NCI-H2196 treated with DMSO at 0.1 percent for 48 hours (cell line): ENCODE data around the gene ZNG1F.
"Not testable (repeated sequence)": the region's sequence is repeated elsewhere in the genome, so short reads cannot be mapped to it uniquely, and the experiment has no call there.

Experiments used
- DNase-seq: peaks from one replicate; lab custom pipeline; 2025; ENCODE audit not compliant: unreplicated experiment; lab: John Stamatoyannopoulos, UW

The ZNG1F gene

DNA sequence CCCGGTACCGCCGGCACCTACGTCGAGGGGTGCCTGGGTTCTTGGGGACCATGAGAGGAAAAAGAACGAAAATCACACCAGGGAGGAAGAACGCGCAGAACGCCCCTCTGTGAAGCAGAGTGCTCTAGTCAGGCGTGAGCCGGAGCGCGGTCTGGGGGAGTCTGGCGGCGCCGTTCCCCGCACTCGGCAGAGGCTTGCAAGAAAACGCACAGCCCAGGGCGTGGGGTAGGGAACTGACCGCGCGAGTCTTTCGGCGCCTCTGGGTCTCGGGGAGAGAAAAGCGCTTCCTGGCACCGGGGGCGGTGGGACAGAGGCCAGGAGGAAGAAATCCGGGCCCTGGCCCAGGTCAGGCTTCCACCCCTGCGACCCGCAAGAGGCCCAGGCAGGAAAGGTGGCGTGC lies 65.3 kb downstream of the ZNG1F start:
- DNase-seq = not testable (repeated sequence)

DNA sequence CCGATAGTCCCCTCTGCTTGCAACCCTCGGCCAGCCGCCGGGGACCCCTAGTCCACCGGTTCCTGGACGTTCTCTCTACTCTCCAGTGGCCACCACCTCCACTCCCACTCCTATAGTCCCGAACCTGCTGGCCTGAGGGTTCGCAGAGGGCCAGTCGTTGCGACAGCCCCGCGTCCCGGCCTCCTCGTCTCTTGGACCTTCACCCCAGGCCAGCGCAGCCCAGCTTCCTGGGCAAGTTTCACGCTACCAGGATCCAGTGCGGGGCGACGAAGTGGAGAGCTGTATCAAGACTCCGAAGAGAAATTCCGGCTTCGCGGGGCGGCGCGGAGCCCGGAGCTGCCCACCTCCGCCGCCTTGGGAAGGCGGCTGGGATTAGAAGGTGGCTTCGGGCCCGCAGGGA lies 65.7 kb downstream of the ZNG1F start:
- not testable (repeated sequence) for DNase-seq

DNA sequence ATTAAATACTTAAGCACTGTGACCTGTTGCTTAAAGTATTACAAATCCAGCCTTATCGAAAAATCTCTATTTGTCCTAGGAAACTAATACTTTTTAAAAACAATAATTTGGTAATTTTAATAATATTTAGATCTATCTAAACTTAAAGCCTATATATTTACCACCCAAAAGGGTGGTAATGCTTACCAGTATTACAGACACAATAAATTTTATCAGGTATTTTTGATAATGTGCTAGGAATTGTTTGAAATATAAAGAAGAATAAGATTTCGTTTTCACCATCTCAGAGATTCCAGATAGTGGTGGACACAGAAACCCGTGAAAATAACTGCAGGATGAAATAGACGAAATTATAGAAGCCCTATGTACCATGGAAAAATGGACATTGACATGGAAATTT lies 68.4 kb downstream of the ZNG1F start:
- not testable (repeated sequence) for DNase-seq

DNA sequence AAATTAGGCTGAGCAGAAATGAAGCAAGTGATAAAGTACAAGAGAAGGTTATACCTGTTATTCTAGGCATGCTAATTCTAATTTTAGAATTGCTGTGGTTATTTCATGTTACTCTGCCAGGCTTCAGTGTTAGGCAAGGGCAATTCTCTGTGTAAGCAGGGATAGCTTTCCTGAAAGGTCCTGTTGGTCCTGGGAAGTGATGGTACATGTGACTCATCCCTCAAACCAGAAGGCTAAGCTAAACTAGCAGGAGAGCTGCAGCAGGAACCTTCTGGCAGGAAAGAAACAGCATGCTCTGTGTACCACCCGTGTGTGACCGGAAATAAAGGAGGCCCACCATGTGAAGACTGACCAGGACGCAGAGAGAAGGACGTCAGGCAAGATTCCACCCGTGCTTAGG lies 69.4 kb downstream of the ZNG1F start:
- DNase-seq = not testable (repeated sequence)

DNA sequence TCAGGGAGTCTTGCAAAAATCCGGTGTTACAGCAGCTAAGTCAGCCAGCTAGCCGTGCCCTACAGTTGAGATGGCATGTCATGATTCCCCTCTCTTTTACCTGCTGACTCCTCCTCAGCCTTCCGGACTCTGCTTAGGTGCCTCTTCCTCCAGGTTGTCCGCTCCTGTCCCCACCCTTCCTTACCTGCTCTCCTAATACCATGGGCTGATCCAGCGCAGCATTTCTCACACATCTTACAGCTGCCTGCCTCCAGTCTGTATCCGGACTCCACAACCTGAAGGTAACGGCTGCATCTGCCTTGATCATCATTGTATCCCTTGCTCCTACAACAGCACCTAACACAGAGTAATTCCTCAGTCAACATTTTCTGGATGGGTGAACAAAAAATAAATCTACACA lies 69.8 kb downstream of the ZNG1F start:
- DNase-seq = not testable (repeated sequence)

DNA sequence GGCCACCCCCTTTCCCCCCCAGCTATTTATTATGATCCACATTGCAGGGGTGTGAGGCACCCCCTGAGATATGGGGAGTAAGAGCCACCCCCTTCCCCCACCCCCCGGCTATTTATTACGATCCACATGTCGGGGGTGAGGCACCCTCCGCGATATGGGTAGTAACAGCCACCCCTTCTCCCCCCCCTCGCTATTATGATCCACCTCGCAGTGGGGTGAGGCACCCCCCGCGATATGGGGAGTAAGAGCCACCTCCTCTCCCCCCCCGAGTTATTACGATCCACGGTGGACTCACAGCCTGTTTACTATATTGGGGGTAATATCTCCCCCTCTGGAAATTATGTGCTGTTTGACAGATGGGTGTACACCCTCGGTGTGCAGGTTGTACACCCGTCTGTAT lies 75.8 kb downstream of the ZNG1F start:
- not testable (repeated sequence) for DNase-seq

DNA sequence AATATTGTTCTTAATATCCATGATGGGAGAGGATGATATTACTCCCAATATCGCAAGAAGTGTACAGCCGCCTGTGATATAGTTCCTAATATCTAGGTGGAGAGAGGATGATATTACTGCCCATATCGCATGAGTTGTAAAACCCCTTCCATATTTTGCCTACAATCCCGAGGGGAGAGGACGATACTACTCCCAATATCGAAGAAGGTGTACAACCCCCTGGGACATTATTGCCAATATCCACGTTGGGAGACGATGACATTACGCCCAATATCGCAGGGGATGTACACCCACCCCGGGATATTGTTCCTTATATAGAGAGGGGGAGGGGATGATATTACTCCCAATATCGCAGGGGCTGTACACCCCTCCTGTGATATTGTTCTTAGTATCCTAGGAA lies 77.7 kb downstream of the ZNG1F start:
- not testable (repeated sequence) for DNase-seq

DNA sequence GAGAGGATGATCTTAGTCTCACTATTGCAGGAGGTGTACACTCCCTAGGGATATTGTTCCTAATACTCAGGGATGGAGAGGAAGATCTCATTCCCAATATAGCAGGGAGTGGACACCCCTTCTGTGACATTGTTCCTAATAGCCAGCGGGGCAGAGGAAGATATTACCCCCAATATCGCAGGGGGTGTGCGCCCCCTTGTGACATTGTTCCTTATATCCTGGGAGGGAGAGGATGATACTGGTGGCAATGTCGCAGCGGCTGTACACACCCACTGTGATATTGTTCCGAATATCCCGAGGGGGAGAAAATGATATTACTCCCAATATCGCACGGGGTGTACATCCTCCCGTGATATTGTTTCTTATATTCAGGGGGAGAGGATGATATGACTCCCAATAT lies 78.2 kb downstream of the ZNG1F start:
- not testable (repeated sequence) for DNase-seq

DNA sequence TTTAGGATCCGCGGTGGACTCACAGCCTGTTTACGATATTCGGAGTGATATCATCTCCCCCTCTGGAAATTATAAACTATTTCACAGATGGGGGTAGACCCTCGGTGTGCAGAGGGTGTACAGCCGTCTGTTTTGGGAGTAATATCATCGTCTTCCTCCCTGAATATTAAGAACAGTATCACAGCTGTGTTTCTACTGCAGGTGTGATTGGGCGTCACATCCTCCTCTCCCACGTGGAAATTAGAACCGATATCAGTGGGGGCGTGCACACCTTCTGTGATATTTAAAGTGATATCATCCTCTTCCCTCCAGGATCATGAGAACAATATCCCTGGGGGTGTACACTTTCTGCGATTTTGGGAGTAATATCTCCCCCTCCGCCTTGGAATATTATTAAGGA lies 79.9 kb downstream of the ZNG1F start:
- not testable (repeated sequence) for DNase-seq

DNA sequence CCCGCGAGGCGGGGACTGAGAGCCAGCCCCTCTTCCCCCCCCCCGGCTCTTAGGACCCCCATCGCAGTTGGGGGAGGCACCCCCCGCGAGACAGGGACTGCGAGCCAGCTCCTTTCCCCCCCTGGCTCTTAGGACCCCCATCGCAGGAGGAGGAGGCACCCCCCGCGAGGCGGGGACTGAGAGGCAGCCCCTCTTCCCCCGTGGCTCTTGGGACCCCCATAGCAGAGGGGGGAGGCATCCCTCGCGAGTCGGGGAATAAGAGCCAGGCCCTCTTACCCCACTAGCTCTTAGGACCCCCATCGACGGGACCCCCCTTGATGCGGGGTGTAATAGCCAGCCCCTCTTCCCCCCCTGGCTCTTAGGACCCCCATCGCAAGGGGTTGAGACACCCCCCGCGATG lies 80.3 kb downstream of the ZNG1F start:
- not testable (repeated sequence) for DNase-seq

DNA sequence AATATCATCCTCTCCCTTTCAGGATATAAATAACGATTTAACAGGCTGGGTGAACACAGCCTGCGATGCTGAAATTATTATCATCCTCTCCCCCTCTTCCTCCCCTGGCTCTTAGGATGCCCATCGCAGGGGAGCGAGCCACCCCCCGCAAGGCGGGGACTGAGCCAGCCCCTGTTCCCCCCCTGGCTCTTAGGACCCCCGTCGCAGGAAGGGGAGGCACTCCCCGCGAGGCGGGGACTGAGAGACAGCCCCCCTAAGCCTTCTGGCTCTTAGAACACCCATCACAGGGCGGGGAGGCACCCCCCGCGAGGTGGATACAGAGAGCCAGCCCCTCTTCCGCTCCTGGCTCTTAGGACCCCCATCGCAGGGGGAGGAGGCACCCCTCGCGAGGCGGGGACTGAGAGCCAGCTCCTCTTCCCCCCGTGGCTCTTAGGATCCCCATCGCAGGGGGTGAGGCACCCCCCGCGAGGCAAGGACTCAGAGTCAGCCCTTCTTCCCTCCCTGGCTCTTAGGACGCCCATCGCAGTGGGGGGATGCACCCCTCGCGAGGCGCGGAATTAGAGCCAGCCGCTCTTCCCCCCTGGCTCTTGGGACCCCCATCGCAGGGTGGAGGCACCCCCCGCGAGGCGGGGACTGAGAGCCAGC lies 82.5 kb downstream of the ZNG1F start:
- DNase-seq = not testable (repeated sequence)

DNA sequence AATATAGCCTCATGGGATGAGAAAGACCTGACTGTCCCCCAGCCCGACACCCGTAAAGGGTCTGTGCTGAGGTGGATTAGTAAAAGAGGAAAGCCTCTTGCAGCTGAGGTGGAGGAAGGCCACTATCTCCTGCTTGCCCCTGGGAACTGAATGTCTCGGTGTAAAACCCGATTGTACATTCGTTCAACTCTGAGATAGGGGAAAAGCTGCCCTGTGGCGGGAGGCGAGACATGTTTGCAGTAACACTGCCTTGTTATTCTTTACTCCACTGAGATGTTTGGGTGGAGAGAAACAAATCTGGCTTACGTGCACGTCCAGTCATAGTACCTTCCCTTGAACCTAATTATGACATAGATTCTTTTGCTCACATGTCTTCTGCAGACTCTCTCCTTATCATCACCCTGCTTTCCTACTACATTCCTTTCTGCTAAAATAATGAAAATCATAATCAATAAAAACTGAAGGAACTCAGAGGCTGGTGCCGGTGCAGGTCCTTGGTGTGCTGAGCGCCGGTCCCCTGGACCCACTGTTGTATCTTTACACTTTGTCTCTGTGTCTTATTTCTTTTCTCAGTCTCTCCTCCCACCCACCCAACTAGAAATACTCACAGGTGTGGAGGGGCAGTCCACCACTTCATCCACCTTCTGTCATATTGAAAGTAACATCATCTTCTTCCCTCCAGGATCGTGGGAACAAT lies 83.4 kb downstream of the ZNG1F start:
- not testable (repeated sequence) for DNase-seq

DNA sequence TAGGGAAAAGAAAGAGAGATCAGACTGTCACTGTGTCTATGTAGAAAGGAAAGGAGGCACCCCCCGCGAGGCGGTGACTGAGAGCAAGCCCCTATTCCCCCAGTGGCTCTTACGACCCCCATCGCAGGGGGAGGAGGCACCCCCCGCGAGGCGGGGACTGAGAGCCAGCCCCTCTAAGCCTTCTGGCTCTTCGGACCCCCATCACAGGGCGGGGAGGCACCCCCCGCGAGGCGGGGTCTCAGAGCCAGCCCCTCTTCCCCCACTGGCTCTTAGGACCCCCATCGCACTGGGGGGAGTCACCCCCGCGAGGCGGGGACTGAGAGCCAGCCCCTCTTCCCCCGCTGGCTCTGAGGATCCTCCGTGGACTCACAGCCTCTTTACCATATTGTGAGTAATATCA lies 84.6 kb downstream of the ZNG1F start:
- not testable (repeated sequence) for DNase-seq

DNA sequence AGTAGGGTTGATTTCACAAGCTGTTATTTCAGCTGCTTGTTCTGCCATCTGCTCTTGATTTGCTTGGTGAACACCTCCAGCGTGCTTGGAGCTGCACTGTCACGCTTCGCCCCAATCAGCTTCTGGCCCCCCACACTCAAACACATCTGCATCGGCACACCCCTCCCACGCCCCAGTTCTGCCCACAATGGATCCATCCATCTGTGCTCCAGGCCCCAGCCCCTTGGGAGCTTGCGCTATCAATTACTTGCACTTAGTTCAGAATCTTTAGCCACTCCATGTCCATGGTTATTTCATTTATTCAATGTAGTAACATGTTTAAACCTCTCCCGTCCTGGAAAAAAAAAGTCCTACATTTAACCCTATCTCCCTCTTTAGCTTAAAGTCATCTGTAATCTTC lies 88.6 kb downstream of the ZNG1F start:
- DNase-seq = not testable (repeated sequence)

DNA sequence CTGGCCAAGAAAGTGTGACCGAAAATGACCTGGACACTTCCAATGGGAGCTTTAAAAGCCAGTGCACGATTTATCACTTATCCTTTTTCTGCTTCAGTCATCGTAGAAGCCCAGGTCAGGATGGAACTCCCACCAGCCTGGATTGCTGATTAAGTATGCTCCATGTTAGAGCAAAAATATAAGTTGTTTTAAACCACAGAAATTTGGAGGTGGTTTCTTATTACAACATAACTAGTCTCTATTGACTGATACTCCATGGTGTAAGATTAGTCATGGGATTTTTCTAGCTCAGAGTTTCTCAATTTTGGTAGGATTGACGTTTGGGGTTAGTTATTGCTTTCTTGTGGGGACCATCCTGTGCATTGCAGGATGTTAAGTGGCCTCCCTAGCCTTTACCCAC lies 90.4 kb downstream of the ZNG1F start:
- DNase-seq = not testable (repeated sequence)

DNA sequence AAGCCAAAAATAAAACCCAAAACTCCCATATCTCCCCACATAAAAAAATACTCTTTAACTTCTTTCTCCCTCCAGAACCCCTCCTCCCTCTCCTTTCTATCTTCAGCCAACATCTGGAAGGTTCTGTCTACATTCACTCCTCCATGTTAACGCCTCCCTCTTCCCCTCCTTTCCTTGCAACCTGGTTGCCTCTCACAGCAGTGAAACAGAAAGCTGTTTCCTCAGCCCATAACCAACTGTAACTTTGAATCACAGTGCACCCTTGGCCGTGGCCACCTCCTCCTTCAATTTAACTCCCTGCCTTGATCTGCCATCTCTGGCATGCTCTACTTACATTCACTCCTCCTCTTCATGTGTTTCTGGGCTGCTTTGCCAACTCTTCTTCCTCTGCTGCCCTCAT lies 94.1 kb downstream of the ZNG1F start:
- DNase-seq = not testable (repeated sequence)

DNA sequence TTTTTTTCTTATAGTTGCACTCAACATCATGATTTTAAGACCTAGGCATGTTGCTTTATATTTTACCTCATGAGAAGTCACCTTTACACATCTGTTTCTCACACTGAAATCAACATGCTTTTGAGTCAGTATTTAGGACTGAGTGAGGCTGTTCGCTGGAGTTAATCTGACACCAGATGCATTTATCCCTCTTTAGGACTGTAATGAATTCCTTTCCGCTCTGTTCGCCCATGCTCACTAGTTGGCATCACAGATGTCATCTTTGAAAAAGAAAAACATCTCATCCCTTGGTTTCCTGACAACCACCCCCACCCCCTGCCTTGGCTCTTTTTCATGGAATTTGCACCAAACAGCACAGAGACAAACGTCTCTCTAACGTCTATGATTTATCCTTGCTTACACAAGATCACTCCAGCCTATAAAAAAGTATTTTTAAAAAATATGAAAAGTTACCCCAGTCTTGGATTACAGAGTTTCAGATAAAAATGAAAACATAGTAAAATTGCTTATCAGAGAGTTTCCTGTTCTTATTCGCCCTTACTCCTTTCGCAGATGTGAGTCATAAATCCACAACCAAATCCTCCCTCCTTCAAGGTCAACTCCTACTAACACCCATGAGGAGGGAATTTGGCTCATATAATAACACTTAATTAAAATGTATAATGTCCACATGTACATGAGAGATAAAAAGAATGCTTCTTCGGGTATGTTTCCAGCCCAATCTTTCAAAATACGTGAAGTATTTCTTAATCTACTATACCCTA lies 94.9 kb downstream of the ZNG1F start:
- DNase-seq = not testable (repeated sequence)

DNA sequence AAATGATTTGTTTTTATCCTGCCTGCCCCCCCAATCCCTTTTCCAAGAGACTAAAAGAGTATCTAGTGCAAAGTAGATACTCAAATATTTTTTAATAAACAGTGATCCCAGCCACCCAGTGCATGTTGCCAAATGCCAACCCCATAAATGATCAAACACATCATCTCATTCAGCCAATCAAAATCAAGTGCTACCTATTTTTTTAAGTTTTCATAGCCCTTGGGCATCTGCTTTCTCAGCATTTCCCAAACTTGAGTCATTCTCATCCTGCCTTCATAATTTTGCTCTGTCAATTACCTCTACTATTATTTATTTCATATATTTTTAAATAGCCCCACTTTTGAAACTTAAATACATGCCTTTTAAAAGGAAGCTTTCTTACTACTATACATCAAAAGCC lies 98.2 kb downstream of the ZNG1F start:
- DNase-seq = not testable (repeated sequence)

DNA sequence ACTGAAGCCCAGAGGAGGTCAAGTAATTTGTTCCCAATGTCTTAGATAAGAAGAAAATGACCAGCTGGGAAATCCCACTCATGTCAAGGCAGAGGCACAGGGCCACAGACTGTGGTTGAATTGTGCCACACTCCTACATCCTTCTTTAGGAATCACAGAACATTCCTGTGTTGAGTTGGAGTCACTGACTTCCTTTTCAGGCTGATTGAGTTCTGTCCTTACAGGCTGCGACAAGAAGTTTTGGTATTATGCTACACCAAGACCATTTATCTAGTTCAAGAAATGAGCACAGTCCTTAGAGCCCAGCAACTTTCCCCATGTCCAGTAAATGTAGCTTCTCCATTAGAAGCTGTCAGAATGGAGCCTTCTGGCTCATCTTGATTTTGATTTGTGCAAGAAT lies 98.7 kb downstream of the ZNG1F start:
- not testable (repeated sequence) for DNase-seq

DNA sequence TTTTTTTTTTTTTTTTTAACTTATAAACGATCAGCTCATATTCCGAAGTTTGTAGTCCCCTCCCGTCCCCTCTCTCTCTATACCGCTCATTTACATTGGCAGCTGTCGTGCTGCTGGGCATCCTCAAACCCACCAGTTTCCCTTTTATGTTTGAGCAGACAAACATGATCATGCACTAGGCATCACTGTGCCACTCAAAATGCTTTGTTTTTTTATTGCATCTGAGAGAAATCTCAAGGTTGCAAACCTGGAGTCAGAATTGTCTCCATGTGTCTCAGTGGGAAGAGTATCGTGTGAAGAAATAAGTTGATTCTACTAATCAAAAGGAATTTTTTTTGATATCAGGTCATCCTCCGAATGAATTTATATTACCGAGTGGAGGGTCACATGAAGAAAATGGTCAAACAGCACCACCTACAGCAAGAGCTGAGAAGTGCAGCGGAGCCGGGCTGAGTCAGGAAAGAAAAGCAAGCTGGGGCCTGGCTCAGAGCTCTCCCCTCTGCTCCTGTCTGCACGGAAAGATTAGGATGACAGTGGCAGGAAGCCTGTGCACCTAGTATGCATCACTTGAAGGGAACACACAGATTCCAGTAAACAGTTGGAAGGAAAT lies 100.6 kb downstream of the ZNG1F start:
- not testable (repeated sequence) for DNase-seq

DNA sequence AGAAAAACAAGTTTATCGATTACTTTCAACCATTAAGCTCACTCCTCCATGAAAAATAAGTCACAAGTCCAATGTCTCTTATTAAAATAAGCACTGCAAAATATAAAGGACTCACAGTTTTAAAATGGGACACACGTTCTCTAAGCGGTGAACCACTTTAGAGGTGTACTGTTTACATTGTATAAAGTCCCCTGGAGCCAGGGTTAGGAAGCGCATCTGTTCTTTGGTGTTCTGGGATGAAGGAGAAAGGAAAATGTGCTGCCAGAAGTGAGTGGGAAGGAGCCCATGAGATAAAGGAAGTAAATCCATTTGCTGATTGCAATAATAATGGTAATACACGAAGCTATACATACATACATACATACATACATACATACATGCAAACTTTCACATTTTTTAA lies 101.2 kb downstream of the ZNG1F start:
- DNase-seq = not testable (repeated sequence)
